Measurements from ENCODE around the gene LIN7B. TPM values are rescaled to one million over a fixed set of nuclear protein-coding genes. Genes with fewer than 3 reads are reported as not detected.
A peak's percentile ranks its signal among the peaks of the same experiment; 100 is the strongest.

Gene LIN7B
- total RNA-seq, 2 donors from 2014 or later = 9.0 to 9.3 TPM

- DNase-seq (ENCODE audit: low spot score) = no peak
- intact Hi-C loops (cut with DNase I) = no loop called here
These were observed 39.1 kb downstream of the LIN7B start for GRCh38 chr19:49153167-49153809.

GRCh38 chr19:49154279-49154678 is 40.1 kb downstream of the LIN7B start:
- intact Hi-C loops (cut with DNase I) = no loop called here
- DNase-seq (ENCODE audit: low spot score) = no peak

- DNase-seq (ENCODE audit: low spot score) = no peak
- intact Hi-C loops (cut with DNase I) = no loop called here
These were observed 41.0 kb downstream of the LIN7B start, which contains the start of gene HRC for GRCh38 chr19:49155005-49155819. Gene HRC, minus strand, starts transcription at chr19:49155396. Its CDS starts 159 bp downstream, at chr19:49155237.

GRCh38 chr19:49155820-49156346 is 41.7 kb downstream of the LIN7B start:
- intact Hi-C loops (cut with DNase I) = no loop called here
- no peak for DNase-seq (ENCODE audit: low spot score)

GRCh38 chr19:49157445-49158224 is 43.5 kb downstream of the LIN7B start, which contains the start of gene TRPM4:
Gene TRPM4, plus strand, starts transcription at chr19:49157792. Its CDS starts 75 bp downstream, at chr19:49157867.
- intact Hi-C loops (cut with DNase I) = no loop called here
- DNase-seq (ENCODE audit: low spot score) = peak; percentile 95

- DNase-seq (ENCODE audit: low spot score) = no peak
- intact Hi-C loops (cut with DNase I) = no loop called here
These were observed 46.5 kb downstream of the LIN7B start for GRCh38 chr19:49160450-49161189.

GRCh38 chr19:49161987-49162386 is 47.8 kb downstream of the LIN7B start:
- no peak for DNase-seq (ENCODE audit: low spot score)
- intact Hi-C loops (cut with DNase I) = no loop called here

- DNase-seq (ENCODE audit: low spot score) = no peak
- intact Hi-C loops (cut with DNase I) = no loop called here
These were observed 51.1 kb downstream of the LIN7B start for GRCh38 chr19:49165111-49165750.

- intact Hi-C loops (cut with DNase I) = no loop called here
- no peak for DNase-seq (ENCODE audit: low spot score)
These were observed 51.7 kb downstream of the LIN7B start for GRCh38 chr19:49165865-49166301.

- intact Hi-C loops (cut with DNase I) = no loop called here
- DNase-seq (ENCODE audit: low spot score) = no peak
These were observed 53.8 kb downstream of the LIN7B start for GRCh38 chr19:49167857-49168409.

Other genes starting within 250 kb of the LIN7B start
- gene PLEKHA4, start 245.8 kb upstream of the LIN7B start, total RNA-seq = 10 to 100 TPM; 91.0 to 91.2 TPM
- 100 to 1,000 TPM in 1 of 2 donors, 10 to 100 TPM in 1; 72.8 to 172 TPM for gene PPP1R15A, start 241.9 kb upstream of the LIN7B start, total RNA-seq
- 1 to 10 TPM in 1 of 2 donors, under 1 TPM in 1; 0.86 to 1.9 TPM for gene TULP2, start 215.6 kb upstream of the LIN7B start, total RNA-seq
- 100 to 1,000 TPM; 219 to 282 TPM for gene NUCB1, start 214.1 kb upstream of the LIN7B start, total RNA-seq
- gene DHDH, start 180.7 kb upstream of the LIN7B start, total RNA-seq = not detected
- 10 to 100 TPM; 44.6 to 53.4 TPM for gene BAX, start 159.5 kb upstream of the LIN7B start, total RNA-seq
- gene FTL, start 149.1 kb upstream of the LIN7B start, total RNA-seq = 1,000 to 10,000 TPM; 2,854 to 3,275 TPM
- 10 to 100 TPM; 28.0 to 39.5 TPM for gene GYS1, start 121.1 kb upstream of the LIN7B start, total RNA-seq
- 10 to 100 TPM; 34.7 to 43.1 TPM for gene RUVBL2, start 120.5 kb upstream of the LIN7B start, total RNA-seq
- not detected for gene LHB, start 97.3 kb upstream of the LIN7B start, total RNA-seq
- gene CGB3, start 90.0 kb upstream of the LIN7B start, total RNA-seq = not detected
- not detected for gene CGB2, start 82.5 kb upstream of the LIN7B start, total RNA-seq
- gene CGB1, start 77.5 kb upstream of the LIN7B start, total RNA-seq = not detected
- gene CGB5, start 70.5 kb upstream of the LIN7B start, total RNA-seq = not detected
- gene CGB8, start 65.3 kb upstream of the LIN7B start, total RNA-seq = not detected
- not detected for gene CGB7, start 56.6 kb upstream of the LIN7B start, total RNA-seq
- not detected for gene NTF4, start 49.6 kb upstream of the LIN7B start, total RNA-seq
- not detected for gene KCNA7, start 41.7 kb upstream of the LIN7B start, total RNA-seq
- 100 to 1,000 TPM; 114 to 124 TPM for gene SNRNP70, start 28.9 kb upstream of the LIN7B start, total RNA-seq
- under 1 TPM in 1 of 2 donors, not detected in 1; 0.81 TPM for gene C19orf73, start 4.8 kb downstream of the LIN7B start, total RNA-seq
- gene PPFIA3, start 5.2 kb downstream of the LIN7B start, total RNA-seq = 1 to 10 TPM; 3.6 to 4.9 TPM
- 1 to 10 TPM; 1.1 to 2.4 TPM for gene HRC, start 41.0 kb downstream of the LIN7B start, total RNA-seq
- gene TRPM4, start 43.4 kb downstream of the LIN7B start, total RNA-seq = 10 to 100 TPM; 20.5 to 36.0 TPM
- gene SLC6A16, start 210.8 kb downstream of the LIN7B start, total RNA-seq = 1 to 10 TPM; 1.7 to 2.6 TPM
- 10 to 100 TPM; 11.5 to 19.6 TPM for gene CD37, start 221.0 kb downstream of the LIN7B start, total RNA-seq
- gene TEAD2, start 248.0 kb downstream of the LIN7B start, total RNA-seq = 10 to 100 TPM; 31.0 to 32.4 TPM
- gene DKKL1, start 249.5 kb downstream of the LIN7B start, total RNA-seq = not detected

Measured in posterior vena cava (tissue), 2 donors.